CD4-positive, alpha-beta T cell treated with Interleukin-17A for 1 hour (primary cell): ENCODE measurements around the gene MAPK1.
"Not testable (repeated sequence)": the region's sequence is repeated elsewhere in the genome, so short reads cannot be mapped to it uniquely, and the experiment has no call there.

Experiments
- DNase-seq: peaks from one replicate; pipeline ENCODE4 v3.0.0-alpha.2; 2020

MAPK1 gene

GRCh38 chr22:21867528-21868266 is at the start of gene MAPK1:
TSS of gene MAPK1 (minus strand) at chr22:21867645. CDS start at chr22:21867440, 205 bp downstream.
- DNase-seq = peak; percentile 94

GRCh38 chr22:21916309-21916918 is 49.0 kb upstream of the MAPK1 start:
- DNase-seq = no peak

GRCh38 chr22:21915624-21916308 is 48.3 kb upstream of the MAPK1 start:
- DNase-seq = no peak

- DNase-seq = not testable (repeated sequence)
Measured at GRCh38 chr22:21914033-21914642, 46.7 kb upstream of the MAPK1 start.

- not testable (repeated sequence) for DNase-seq
Measured at GRCh38 chr22:21910367-21910766, 42.9 kb upstream of the MAPK1 start.

- DNase-seq = no peak
Measured at GRCh38 chr22:21909871-21910270, 42.4 kb upstream of the MAPK1 start.

- DNase-seq = no peak
Measured at GRCh38 chr22:21907638-21908522, 40.4 kb upstream of the MAPK1 start.

- DNase-seq = not testable (repeated sequence)
Measured at GRCh38 chr22:21905234-21905633, 37.8 kb upstream of the MAPK1 start.

GRCh38 chr22:21904250-21904789 is 36.9 kb upstream of the MAPK1 start:
- DNase-seq = no peak

GRCh38 chr22:21903283-21903682 is 35.8 kb upstream of the MAPK1 start:
- no peak for DNase-seq

GRCh38 chr22:21902296-21903087 is 35.0 kb upstream of the MAPK1 start:
- no peak for DNase-seq

- no peak for DNase-seq
Measured at GRCh38 chr22:21898354-21898896, 31.0 kb upstream of the MAPK1 start.

- DNase-seq = no peak
Measured at GRCh38 chr22:21896951-21897513, 29.6 kb upstream of the MAPK1 start.

GRCh38 chr22:21896275-21896674 is 28.8 kb upstream of the MAPK1 start:
- DNase-seq = not testable (repeated sequence)

GRCh38 chr22:21894799-21895198 is 27.4 kb upstream of the MAPK1 start:
- DNase-seq = no peak

GRCh38 chr22:21889251-21889990 is 22.0 kb upstream of the MAPK1 start:
- DNase-seq = no peak

- no peak for DNase-seq
Measured at GRCh38 chr22:21887841-21888240, 20.4 kb upstream of the MAPK1 start.

GRCh38 chr22:21883930-21884329 is 16.5 kb upstream of the MAPK1 start:
- DNase-seq = not testable (repeated sequence)

GRCh38 chr22:21882754-21883333 is 15.4 kb upstream of the MAPK1 start:
- DNase-seq = not testable (repeated sequence)
